Upper lobe of right lung (tissue), 1 donor: Measurements from ENCODE around the gene SMIM30. TPM values are rescaled to one million over a fixed set of nuclear protein-coding genes. Genes with fewer than 3 reads are reported as not detected.
A peak's percentile ranks its signal among the peaks of the same experiment; 100 is the strongest.

Experiments used
- ATAC-seq: fragments of 200-7000 bp; cut with Tn5 transposase; one replicate; pipeline ENCODE4 v1.9.1; 2020; ENCODE audit warnings: mild to moderate bottlenecking, moderate library complexity
- DNase-seq: peaks from one replicate; pipeline ENCODE4 v3.0.0-alpha.2; 2020
- H3K27ac ChIP-seq: fragments of 200-600 bp; one replicate; pipeline ENCODE4 v1.8.0; 2022
- H3K27me3 ChIP-seq: fragments of 200-600 bp; one replicate; pipeline ENCODE4 v1.8.0; 2022; ENCODE audit warnings: mild to moderate bottlenecking
- H3K36me3 ChIP-seq: fragments of 200-600 bp; one replicate; pipeline ENCODE4 v1.8.0; 2022
- H3K4me1 ChIP-seq: fragments of 200-600 bp; one replicate; pipeline ENCODE4 v1.8.0; 2022
- H3K4me3 ChIP-seq: fragments of 200-600 bp; one replicate; pipeline ENCODE4 v1.8.0; 2022; ENCODE audit warnings: mild to moderate bottlenecking
- H3K9me3 ChIP-seq: fragments of 200-600 bp; one replicate; pipeline ENCODE4 v1.8.0; 2022
- intact Hi-C: fragments of 100-400 bp; cut with DNase I; formaldehyde crosslinking; loops from one replicate; pipeline ENCODE4 v1.11.0; 2022
- total RNA-seq: library from RNA; stranded (reverse); fragmentation: NEBNext Ultra II Directional; extraction: Animal tissue kit (Norgen Biotek cat#: 25700); gene quantifications from one replicate; pipeline ENCODE4 v1.2.1, GENCODE V29; 2021
- TF ChIP-seq, protein P1 (sequence below): fragments of 200-600 bp; IDR thresholded peaks from one replicate; pipeline ENCODE4 v1.8.0; 2022; ENCODE audit warnings: antibody characterized with exemption
- donor health status: DM: no; HTN: yes; CAD: no; lungs with severe emphysema.

Gene SMIM30
- total RNA-seq, 1 donor from 2014 or later = 48.5 TPM

GRCh38 chr7:113086431-113086888, 31.9 kb downstream of the SMIM30 start, which contains the start of gene GPR85:
TSS of gene GPR85 (minus strand) at chr7:113086827. CDS start at chr7:113084721, 2,106 bp downstream.
- TF ChIP-seq, protein P1, sequence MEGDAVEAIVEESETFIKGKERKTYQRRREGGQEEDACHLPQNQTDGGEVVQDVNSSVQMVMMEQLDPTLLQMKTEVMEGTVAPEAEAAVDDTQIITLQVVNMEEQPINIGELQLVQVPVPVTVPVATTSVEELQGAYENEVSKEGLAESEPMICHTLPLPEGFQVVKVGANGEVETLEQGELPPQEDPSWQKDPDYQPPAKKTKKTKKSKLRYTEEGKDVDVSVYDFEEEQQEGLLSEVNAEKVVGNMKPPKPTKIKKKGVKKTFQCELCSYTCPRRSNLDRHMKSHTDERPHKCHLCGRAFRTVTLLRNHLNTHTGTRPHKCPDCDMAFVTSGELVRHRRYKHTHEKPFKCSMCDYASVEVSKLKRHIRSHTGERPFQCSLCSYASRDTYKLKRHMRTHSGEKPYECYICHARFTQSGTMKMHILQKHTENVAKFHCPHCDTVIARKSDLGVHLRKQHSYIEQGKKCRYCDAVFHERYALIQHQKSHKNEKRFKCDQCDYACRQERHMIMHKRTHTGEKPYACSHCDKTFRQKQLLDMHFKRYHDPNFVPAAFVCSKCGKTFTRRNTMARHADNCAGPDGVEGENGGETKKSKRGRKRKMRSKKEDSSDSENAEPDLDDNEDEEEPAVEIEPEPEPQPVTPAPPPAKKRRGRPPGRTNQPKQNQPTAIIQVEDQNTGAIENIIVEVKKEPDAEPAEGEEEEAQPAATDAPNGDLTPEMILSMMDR = no peak
- DNase-seq (peak; percentile 81), ATAC-seq (peak; percentile 91)
- H3K27me3 ChIP-seq = no peaks in the 10 kb centered on the region
- no peaks in the 10 kb centered on the region for H3K4me1 ChIP-seq
- intact Hi-C loops = no loop called here
- H3K36me3 ChIP-seq = no peaks in the 10 kb centered on the region
- peak within 1 kb of the TSS; percentile 53 for H3K4me3 ChIP-seq
- H3K9me3 ChIP-seq = no peaks in the 10 kb centered on the region
- H3K27ac ChIP-seq = peak within 1 kb of the TSS; percentile 65

GRCh38 chr7:113085781-113086390, 32.5 kb downstream of the SMIM30 start:
- TF ChIP-seq, protein P1 = no peak
- no peak for DNase-seq
- no peaks in the 10 kb centered on the region for H3K9me3 ChIP-seq
- no peaks in the 10 kb centered on the region for H3K4me1 ChIP-seq
- no peaks in the 10 kb centered on the region for H3K36me3 ChIP-seq
- H3K27ac ChIP-seq = no peak overlapping the region
- intact Hi-C loops = no loop called here
- no peaks in the 10 kb centered on the region for H3K27me3 ChIP-seq
- peak; percentile 33 for ATAC-seq
- H3K4me3 ChIP-seq = peak overlapping the region; percentile 53

DNA sequence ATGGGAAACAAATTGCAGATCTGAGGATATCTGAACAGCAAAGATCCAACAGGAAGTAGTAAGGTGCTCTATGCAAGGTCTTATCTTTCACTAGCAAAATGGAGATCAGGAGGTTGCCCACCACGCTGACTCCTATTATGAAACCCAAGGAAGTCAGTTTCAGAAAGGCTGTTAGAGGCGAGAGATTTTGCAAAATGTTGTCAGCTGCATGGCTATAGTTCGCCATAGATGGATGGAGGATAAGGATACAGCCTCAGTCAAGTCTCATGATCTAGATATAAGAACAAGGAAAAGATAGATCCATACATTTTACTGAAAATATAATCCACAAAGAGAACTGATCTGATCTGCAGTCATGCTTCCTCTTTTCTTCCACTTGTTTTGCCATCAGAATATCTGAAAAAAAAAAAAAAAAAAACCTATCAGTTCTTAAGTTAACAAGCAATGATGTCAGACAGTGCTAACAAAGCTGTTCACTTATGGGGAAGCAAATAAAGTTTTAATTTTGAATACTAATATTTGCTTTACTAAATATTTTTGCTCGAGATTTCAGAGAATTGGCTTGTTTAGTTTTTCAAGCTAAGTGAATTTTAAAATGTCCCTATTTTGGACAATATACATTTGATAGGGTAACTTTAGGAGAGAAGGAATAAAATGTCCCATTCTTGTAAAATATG, 33.7 kb downstream of the SMIM30 start:
- no peak overlapping the region for H3K4me3 ChIP-seq
- H3K9me3 ChIP-seq = no peaks in the 10 kb centered on the region
- ATAC-seq (no peak), DNase-seq (no peak)
- H3K4me1 ChIP-seq = no peaks in the 10 kb centered on the region
- TF ChIP-seq, protein P1 = no peak
- H3K27me3 ChIP-seq = no peaks in the 10 kb centered on the region
- no peak overlapping the region for H3K27ac ChIP-seq
- no peaks in the 10 kb centered on the region for H3K36me3 ChIP-seq
- intact Hi-C loops = no loop called here

DNA sequence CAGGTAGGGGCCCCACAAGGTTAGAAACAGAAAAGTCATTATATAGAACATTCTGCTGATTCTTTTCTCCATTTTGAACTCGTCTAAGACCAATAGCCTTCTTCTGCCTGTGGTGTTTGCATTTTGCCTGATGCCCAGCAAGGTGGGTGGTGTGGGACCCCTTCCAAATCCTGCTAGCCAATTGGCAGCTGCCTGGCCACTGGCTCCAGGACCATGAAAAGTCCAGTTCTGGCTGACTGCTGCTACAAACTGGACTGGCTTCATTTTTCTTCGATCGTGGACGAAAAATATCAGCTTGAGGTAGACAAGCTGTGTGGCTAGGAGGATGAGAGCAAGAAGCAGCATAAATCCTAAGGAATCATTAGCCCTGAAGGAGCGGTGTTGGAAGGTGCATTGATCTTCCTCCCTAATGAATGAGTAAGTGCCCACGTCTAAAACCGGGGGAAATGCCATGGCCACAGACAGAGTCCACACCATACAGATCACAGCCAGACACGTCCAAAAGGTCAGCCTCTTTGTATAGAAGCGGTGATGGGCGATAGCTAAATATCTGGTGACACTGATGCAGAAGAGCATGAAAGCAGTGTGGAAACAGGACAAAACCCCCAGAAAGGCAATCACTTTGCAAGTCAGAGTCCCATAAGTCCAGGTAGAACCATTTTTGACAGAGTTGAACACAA, 34.4 kb downstream of the SMIM30 start:
- intact Hi-C loops = no loop called here
- H3K4me1 ChIP-seq = no peaks in the 10 kb centered on the region
- TF ChIP-seq, protein P1 = no peak
- no peak overlapping the region for H3K4me3 ChIP-seq
- H3K9me3 ChIP-seq = no peaks in the 10 kb centered on the region
- DNase-seq (no peak), ATAC-seq (no peak)
- no peak overlapping the region for H3K27ac ChIP-seq
- H3K36me3 ChIP-seq = no peaks in the 10 kb centered on the region
- no peaks in the 10 kb centered on the region for H3K27me3 ChIP-seq

GRCh38 chr7:113083132-113083815, 35.1 kb downstream of the SMIM30 start:
- no peaks in the 10 kb centered on the region for H3K9me3 ChIP-seq
- H3K36me3 ChIP-seq = no peaks in the 10 kb centered on the region
- no peak overlapping the region for H3K27ac ChIP-seq
- H3K4me3 ChIP-seq = no peak overlapping the region
- no peaks in the 10 kb centered on the region for H3K4me1 ChIP-seq
- TF ChIP-seq, protein P1 = no peak
- intact Hi-C loops = no loop called here
- DNase-seq (no peak), ATAC-seq (no peak)
- H3K27me3 ChIP-seq = no peaks in the 10 kb centered on the region
